ENCODE measurements around the gene NT5E. TPM values are rescaled to one million over a fixed set of nuclear protein-coding genes. Genes with fewer than 3 reads are reported as not detected.

The NT5E gene
- total and polyA plus RNA-seq, 2 donors (not counting 3 experiments of a cell fraction or from before 2014, with no cell fraction given) = 59.3 to 115 TPM

DNA sequence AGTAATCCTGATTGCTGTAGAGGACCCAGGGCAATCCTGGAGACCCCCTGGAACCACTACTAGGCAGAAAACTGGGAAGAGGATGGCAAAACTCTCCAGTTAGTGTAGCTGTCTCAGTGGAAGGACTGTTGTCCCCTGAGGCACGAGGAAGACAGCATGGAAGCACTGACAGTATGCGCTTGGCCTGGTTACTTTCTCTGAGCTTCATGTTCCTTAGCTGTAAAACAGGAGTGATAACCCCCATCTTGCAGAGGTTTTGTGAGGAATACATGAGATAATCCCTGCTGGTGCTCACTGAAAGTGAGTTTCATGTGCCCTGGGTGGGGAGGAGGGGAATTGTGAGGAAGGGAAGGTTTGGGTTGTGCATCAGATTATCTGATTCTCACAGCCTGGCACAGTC is 3.2 kb downstream of the NT5E start:
- Histone ChIP-seq H4K20me1 (replicated peaks; ENCODE audit: control insufficient read depth, extremely low read depth, insufficient read depth, low read length) (no peaks in the 10 kb centered on the region), H3K36me3 (ENCODE audit: control insufficient read depth in 2 of 2, extremely low read depth in 1 of 2, insufficient read depth in 2 of 2, low read length in 2 of 2) (no peaks in the 10 kb centered on the region), H3K4me1 (ENCODE audit: control insufficient read depth, extremely low read depth, insufficient read depth, low read length) (peaks cover 35% of the 10 kb centered on the region), H3K9me1 (replicated peaks; ENCODE audit: control insufficient read depth, extremely low read depth, insufficient read depth, low read length) (no peaks in the 10 kb centered on the region), H2AFZ (ENCODE audit: low read depth, low read length) (no peak overlapping the region), H3K9ac (replicated peaks; ENCODE audit: extremely low read depth, insufficient read depth, low read length) (no peak overlapping the region), H3K4me2 (ENCODE audit: insufficient read depth, low read length) (peak overlapping the region; percentile 97), H3K79me2 (ENCODE audit: control insufficient read depth, insufficient read depth, low read length) (peaks cover 72% of the 10 kb centered on the region), H3K9me3 (replicated peaks; ENCODE audit: control insufficient read depth, insufficient read depth, low read length) (no peaks in the 10 kb centered on the region), H3K27ac (ENCODE audit: insufficient read depth, low read depth, low read length) (no peak overlapping the region), H3K27me3 (ENCODE audit: control insufficient read depth in 2 of 2, insufficient read depth in 2 of 2, low read length in 2 of 2) (no peaks in the 10 kb centered on the region), H3K4me3 (replicated peaks in 1 of 3; ENCODE audit: insufficient read depth in 1 of 3, low read depth in 1 of 3, low read length in 3 of 3) (no peak overlapping the region)
- no peak for FAIRE-seq
- dilution Hi-C loops (cut with MboI; ENCODE audit: extremely low pct_ligation_motif_present, low sequenced_read_pairs) (loop anchor here (25.0 kb wide), 1 partner anchor 91 kb away; no protein-coding TSS in a partner anchor), intact Hi-C loops (cut with micrococcal nuclease) (no loop called here)
- no TSS peak for BruUV-seq (replicated peaks)
- TF ChIP-seq MYC (IDR thresholded peaks at IDR 0.05; ENCODE audit: low read depth, low read length) = no peak
- TF ChIP-seq, protein P1, sequence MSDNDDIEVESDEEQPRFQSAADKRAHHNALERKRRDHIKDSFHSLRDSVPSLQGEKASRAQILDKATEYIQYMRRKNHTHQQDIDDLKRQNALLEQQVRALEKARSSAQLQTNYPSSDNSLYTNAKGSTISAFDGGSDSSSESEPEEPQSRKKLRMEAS (IDR thresholded peaks at IDR 0.05; ENCODE audit: insufficient read depth, insufficient read length) = no peak
- TF ChIP-seq POLR2AphosphoS5 (IDR thresholded peaks at IDR 0.05; ENCODE audit: insufficient read depth, low read depth, low read length) = no peak
- no peak for DNase-seq (ENCODE audit: low read depth, low spot score)
- POLR2A ChIA-PET = no interaction called here
- CTCF ChIA-PET = interaction anchor here (1.6 to 22.7 kb wide), 4 partner anchors 10 to 49 kb away, joined by 4 to 541 read pairs (median 43); no protein-coding TSS in a partner anchor

DNA sequence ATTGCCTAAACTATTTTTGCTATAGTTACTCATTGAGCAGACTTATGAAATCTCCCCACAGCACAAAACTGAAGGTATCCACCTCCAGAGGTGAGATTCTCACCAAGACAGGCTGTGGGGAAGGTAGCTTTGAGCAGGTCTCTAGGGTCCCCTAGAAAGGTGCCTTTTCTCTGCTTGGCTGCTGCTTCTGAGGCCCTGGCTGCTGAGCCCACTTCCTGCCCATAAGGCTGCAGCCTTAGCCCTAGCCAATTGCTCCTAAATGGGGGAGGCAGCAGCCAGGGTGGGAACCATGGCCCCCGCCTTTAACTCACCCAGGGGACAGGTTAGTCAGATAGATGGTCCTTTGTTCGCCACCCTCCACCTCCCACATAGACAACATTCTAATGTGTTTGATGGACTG is 3.6 kb downstream of the NT5E start:
- no peak overlapping the region for H3K4me2 ChIP-seq (ENCODE audit: insufficient read depth, low read length)
- no peak overlapping the region for H3K9ac ChIP-seq (replicated peaks; ENCODE audit: extremely low read depth, insufficient read depth, low read length)
- dilution Hi-C loops (cut with MboI; ENCODE audit: extremely low pct_ligation_motif_present, low sequenced_read_pairs) = loop anchor here (25.0 kb wide), 1 partner anchor 91 kb away; no protein-coding TSS in a partner anchor
- H3K4me3 ChIP-seq (replicated peaks in 1 of 3; ENCODE audit: insufficient read depth in 1 of 3, low read depth in 1 of 3, low read length in 3 of 3) = no peak overlapping the region
- FAIRE-seq (no peak), DNase-seq (ENCODE audit: low read depth, low spot score) (no peak)
- H3K4me1 ChIP-seq (ENCODE audit: control insufficient read depth, extremely low read depth, insufficient read depth, low read length) = peaks cover 39% of the 10 kb centered on the region
- no peaks in the 10 kb centered on the region for H3K9me3 ChIP-seq (replicated peaks; ENCODE audit: control insufficient read depth, insufficient read depth, low read length)
- TF ChIP-seq JUN (IDR thresholded peaks at IDR 0.05; ENCODE audit: borderline replicate concordance, insufficient read depth, insufficient read length, low read depth) (no peak), POLR2A (IDR thresholded peaks at IDR 0.05; ENCODE audit: low read depth, low read length) (no peak), EZH2 (IDR thresholded peaks at IDR 0.05; ENCODE audit: borderline replicate concordance, low read depth, low read length, severe bottlenecking) (no peak), GATA2 (IDR thresholded peaks at IDR 0.05; ENCODE audit: insufficient read depth, insufficient read length, low read depth, low read length) (no peak), MYC (IDR thresholded peaks at IDR 0.05; ENCODE audit: low read depth, low read length) (no peak), FOS (IDR thresholded peaks at IDR 0.05; ENCODE audit: borderline replicate concordance, insufficient read depth, low read length) (no peak), POLR2AphosphoS5 (IDR thresholded peaks at IDR 0.05; ENCODE audit: insufficient read depth, low read depth, low read length) (no peak)
- TF ChIP-seq, protein P1 (IDR thresholded peaks at IDR 0.05; ENCODE audit: insufficient read depth, insufficient read length) = no peak
- TF ChIP-seq, protein P2, sequence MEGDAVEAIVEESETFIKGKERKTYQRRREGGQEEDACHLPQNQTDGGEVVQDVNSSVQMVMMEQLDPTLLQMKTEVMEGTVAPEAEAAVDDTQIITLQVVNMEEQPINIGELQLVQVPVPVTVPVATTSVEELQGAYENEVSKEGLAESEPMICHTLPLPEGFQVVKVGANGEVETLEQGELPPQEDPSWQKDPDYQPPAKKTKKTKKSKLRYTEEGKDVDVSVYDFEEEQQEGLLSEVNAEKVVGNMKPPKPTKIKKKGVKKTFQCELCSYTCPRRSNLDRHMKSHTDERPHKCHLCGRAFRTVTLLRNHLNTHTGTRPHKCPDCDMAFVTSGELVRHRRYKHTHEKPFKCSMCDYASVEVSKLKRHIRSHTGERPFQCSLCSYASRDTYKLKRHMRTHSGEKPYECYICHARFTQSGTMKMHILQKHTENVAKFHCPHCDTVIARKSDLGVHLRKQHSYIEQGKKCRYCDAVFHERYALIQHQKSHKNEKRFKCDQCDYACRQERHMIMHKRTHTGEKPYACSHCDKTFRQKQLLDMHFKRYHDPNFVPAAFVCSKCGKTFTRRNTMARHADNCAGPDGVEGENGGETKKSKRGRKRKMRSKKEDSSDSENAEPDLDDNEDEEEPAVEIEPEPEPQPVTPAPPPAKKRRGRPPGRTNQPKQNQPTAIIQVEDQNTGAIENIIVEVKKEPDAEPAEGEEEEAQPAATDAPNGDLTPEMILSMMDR (IDR thresholded peaks at IDR 0.05; ENCODE audit: extremely low read depth in 1 of 2, insufficient read depth in 1 of 2, low read depth in 1 of 2, low read length in 2 of 2) = no peak
- no peaks in the 10 kb centered on the region for H3K9me1 ChIP-seq (replicated peaks; ENCODE audit: control insufficient read depth, extremely low read depth, insufficient read depth, low read length)
- no peaks in the 10 kb centered on the region for H3K36me3 ChIP-seq (ENCODE audit: control insufficient read depth in 2 of 2, extremely low read depth in 1 of 2, insufficient read depth in 2 of 2, low read length in 2 of 2)
- ChIA-PET POLR2A (no interaction called here), CTCF (interaction anchor here (1.6 to 22.7 kb wide), 3 partner anchors 10 to 99 kb away, joined by 4 to 541 read pairs (median 53); no protein-coding TSS in a partner anchor)
- peaks cover 72% of the 10 kb centered on the region for H3K79me2 ChIP-seq (ENCODE audit: control insufficient read depth, insufficient read depth, low read length)
- no peak overlapping the region for H2AFZ ChIP-seq (ENCODE audit: low read depth, low read length)
- H3K27ac ChIP-seq (ENCODE audit: insufficient read depth, low read depth, low read length) = no peak overlapping the region
- no TSS peak for BruUV-seq (replicated peaks)
- no peaks in the 10 kb centered on the region for H4K20me1 ChIP-seq (replicated peaks; ENCODE audit: control insufficient read depth, extremely low read depth, insufficient read depth, low read length)
- intact Hi-C loops (cut with micrococcal nuclease) = no loop called here
- no peaks in the 10 kb centered on the region for H3K27me3 ChIP-seq (ENCODE audit: control insufficient read depth in 2 of 2, insufficient read depth in 2 of 2, low read length in 2 of 2)
